Melanocyte of skin (primary cell): ENCODE data around the gene PPP1R13B. TPM values are rescaled to one million over a fixed set of nuclear protein-coding genes. Genes with fewer than 3 reads are reported as not detected.

Source experiments
- small RNA-seq, 2 donors: library from RNA; depleted of rRNA; stranded (forward); fragments of <200 nt; gene quantifications; one replicate each; pipeline ENCODE3, GENCODE V24; 2012
- total RNA-seq, 2 donors: library from RNA; depleted of rRNA; stranded (reverse); fragments of >200 nt; gene quantifications; 2 replicates each; pipeline ENCODE4 v1.2.3, GENCODE V29; 2012

The PPP1R13B gene, protein sequence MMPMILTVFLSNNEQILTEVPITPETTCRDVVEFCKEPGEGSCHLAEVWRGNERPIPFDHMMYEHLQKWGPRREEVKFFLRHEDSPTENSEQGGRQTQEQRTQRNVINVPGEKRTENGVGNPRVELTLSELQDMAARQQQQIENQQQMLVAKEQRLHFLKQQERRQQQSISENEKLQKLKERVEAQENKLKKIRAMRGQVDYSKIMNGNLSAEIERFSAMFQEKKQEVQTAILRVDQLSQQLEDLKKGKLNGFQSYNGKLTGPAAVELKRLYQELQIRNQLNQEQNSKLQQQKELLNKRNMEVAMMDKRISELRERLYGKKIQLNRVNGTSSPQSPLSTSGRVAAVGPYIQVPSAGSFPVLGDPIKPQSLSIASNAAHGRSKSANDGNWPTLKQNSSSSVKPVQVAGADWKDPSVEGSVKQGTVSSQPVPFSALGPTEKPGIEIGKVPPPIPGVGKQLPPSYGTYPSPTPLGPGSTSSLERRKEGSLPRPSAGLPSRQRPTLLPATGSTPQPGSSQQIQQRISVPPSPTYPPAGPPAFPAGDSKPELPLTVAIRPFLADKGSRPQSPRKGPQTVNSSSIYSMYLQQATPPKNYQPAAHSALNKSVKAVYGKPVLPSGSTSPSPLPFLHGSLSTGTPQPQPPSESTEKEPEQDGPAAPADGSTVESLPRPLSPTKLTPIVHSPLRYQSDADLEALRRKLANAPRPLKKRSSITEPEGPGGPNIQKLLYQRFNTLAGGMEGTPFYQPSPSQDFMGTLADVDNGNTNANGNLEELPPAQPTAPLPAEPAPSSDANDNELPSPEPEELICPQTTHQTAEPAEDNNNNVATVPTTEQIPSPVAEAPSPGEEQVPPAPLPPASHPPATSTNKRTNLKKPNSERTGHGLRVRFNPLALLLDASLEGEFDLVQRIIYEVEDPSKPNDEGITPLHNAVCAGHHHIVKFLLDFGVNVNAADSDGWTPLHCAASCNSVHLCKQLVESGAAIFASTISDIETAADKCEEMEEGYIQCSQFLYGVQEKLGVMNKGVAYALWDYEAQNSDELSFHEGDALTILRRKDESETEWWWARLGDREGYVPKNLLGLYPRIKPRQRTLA
- 1 to 10 TPM; 2.0 to 3.1 TPM for total RNA-seq

DNA sequence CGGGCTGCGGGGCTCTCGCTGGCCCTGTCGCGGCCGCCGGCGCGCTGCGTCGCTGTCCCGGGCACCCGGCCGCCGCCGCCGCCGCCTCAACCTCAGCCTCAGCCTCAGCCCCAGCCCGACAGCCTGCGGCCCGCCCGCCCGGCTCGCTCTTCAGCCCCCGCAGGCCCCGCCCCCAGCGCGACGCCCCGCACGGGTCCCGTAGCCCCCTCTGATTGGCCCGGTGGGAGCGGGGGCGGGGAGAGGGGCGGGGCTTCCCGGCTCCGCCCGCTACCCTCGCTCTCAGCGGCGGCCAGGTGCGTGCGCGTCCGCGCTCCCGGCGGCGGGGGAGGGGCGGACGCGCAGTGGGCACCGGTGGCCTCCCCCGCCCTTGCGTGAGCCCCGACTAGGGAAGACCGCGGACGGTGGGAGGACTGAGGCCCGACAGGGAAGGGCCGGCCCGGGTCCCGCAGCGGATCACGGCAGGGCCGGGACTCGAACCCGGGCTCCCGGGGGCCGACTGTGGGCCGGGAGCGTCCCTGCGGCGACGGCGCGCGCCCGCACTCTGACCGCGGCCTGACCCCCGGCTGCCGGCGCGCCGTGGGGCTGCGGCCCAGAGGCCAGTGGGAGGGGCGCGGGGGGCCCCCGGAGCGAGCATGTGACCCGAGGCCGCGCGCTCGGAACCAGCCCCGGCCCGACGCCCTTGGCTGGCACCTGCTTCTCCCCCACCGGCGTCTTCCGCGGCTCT lies at the start of gene PPP1R13B:
Gene PPP1R13B, minus strand, starts transcription at position 125 of the 724 bp plus-strand sequence. CDS start 268 bp downstream, outside the sequence.

DNA sequence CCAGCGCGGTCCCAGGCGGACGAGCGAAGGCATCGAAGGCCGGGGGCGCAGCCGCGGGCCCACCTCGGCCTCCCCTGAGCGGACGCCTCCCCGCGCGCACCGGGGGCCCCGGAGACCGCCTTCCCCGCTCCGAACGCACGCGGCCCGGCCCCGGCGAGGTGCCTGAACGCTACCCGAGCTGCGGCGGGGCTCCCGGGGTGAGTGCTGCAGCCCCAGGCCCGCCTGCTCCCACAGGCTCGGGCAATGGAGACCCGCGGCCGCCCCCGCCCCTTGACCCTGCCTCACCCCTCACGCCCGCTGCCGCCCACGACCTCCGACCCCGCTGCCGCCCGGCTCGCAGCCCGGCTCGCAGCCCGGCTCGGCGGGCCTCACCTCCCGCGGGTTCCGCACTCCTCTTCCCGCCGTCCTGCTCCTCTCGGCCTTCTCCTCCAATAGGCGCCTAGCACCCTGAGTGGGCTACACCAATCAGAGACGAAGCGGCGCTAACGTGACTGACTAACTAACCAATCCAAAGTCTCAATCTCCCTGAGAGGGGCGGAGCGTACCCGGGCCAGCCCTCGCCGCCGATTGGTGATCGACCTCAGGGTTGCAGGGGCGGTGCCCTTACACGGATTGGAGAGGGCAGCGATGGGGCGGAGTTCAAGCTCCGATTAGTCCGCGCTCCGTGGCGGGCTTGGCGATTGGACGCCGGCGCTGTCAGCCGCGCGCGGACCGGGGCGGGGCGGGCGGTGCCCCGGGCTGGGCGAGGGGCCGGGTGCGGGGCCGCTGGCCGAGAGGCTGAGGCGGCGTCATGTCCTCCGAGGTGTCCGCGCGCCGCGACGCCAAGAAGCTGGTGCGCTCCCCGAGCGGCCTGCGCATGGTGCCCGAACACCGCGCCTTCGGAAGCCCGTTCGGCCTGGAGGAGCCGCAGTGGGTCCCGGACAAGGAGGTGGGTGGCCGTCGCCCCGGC lies 132.0 kb downstream of the PPP1R13B start, which contains the start of the genes XRCC3 and ZFYVE21:
Gene XRCC3, minus strand, starts transcription at position 400 of the 949 bp plus-strand sequence. CDS start 4,364 bp downstream, outside the sequence.
Gene ZFYVE21, plus strand, starts transcription at position 759 of the 949 bp plus-strand sequence. Its CDS starts 32 bp downstream, at position 791.

Small RNA genes lying within 50 kb of the gene (small RNA-seq; reads per million reads assigned to genes)
- 0 reads per million in 2 donors for gene RF00019
- 0.06 to 0.26 reads per million in 2 donors for gene RF00280

Other genes starting within 250 kb of the PPP1R13B start
- 100 to 1,000 TPM; 122 to 137 TPM for gene KLC1, start 218.4 kb downstream of the PPP1R13B start, total RNA-seq
- gene XRCC3, start 132.1 kb downstream of the PPP1R13B start, total RNA-seq, result 10 to 100 TPM; 18.9 to 38.3 TPM
- 10 to 100 TPM; 35.8 to 46.3 TPM for gene ZFYVE21, start 131.8 kb downstream of the PPP1R13B start, total RNA-seq
- gene TDRD9, start 80.9 kb upstream of the PPP1R13B start, total RNA-seq, result 1 to 10 TPM in 1 of 2 donors, under 1 TPM in 1; 0.33 to 1.0 TPM
- gene RD3L, start 95.0 kb upstream of the PPP1R13B start, total RNA-seq, result not detected
- gene ASPG, start 238.1 kb upstream of the PPP1R13B start, total RNA-seq, result not detected